HCT116 (cell line): Measurements from ENCODE around the gene IFT25.

Experiments used
- CTCF ChIP-seq, 3 experiments: fragments of 200-600 bp in 1 of 3; sonication (generic) in 1 of 3; IDR thresholded peaks in 2 of 3; conservative IDR thresholded peaks in 1 of 3; 2 replicates each; pipeline ENCODE4 v1.5.1; 2012 to 2017; ENCODE audit warnings: low read depth in 2 of 3, low read length in 2 of 3, antibody characterized with exemption in 1 of 3, borderline replicate concordance in 1 of 3, control low read depth in 1 of 3, mild to moderate bottlenecking in 1 of 3, mixed read lengths in 1 of 3, mixed run types in 1 of 3, moderate library complexity in 1 of 3; ENCODE audit not compliant: insufficient read depth in 1 of 3
- EZH2 ChIP-seq: fragments of 200-600 bp; sonication (generic); IDR thresholded peaks from 2 replicates; pipeline ENCODE4 v1.6.1; 2017; ENCODE audit warnings: antibody characterized with exemption, mixed run types
- POLR2AphosphoS5 ChIP-seq: IDR thresholded peaks from 2 replicates; pipeline ENCODE4 v1.6.1; 2011; ENCODE audit warnings: mild to moderate bottlenecking, low read depth, low read length, moderate library complexity
- RAD21 ChIP-seq: IDR thresholded peaks from 2 replicates; pipeline ENCODE4 v1.6.1; 2012; ENCODE audit warnings: low read depth, mild to moderate bottlenecking
- SRF ChIP-seq: IDR thresholded peaks from 2 replicates; pipeline ENCODE4 v1.6.1; 2012; ENCODE audit warnings: low read depth

GRCh38 chr1:53890522-53890941 lies 55.0 kb downstream of the IFT25 start:
- TF ChIP-seq CTCF (IDR thresholded peaks at IDR 0.05 in 2 of 3, conservative IDR thresholded peaks at IDR 0.05 in 1 of 3; ENCODE audit: borderline replicate concordance in 1 of 3, insufficient read depth in 1 of 3, low read depth in 2 of 3, low read length in 2 of 3) (no peak), POLR2AphosphoS5 (no peak), SRF (no peak), RAD21 (no peak), EZH2 (no peak)
